ENCODE results near the gene ZNF732. TPM values are rescaled to one million over a fixed set of nuclear protein-coding genes. Genes with fewer than 3 reads are reported as not detected.
A peak's percentile ranks its signal among the peaks of the same experiment; 100 is the strongest.

ZNF732 gene
- total RNA-seq, 1 donor from 2014 or later: 1.3 TPM

GRCh38 chr4:337143-337931, 32.1 kb upstream of the ZNF732 start, which contains the start of gene ZNF141:
Gene ZNF141, plus strand, starts transcription at chr4:337814. Its CDS starts 170 bp downstream, at chr4:337984.
- peak within 1 kb of the TSS; percentile 99 for H3K4me3 Mint-ChIP-seq (ENCODE audit: unreplicated experiment)
- H3K36me3 Mint-ChIP-seq (ENCODE audit: unreplicated experiment): peaks cover 15% of the 10 kb centered on the region
- H3K27ac Mint-ChIP-seq (ENCODE audit: unreplicated experiment): peak within 1 kb of the TSS; percentile 98
- peak; percentile 92 for DNase-seq
- H3K27me3 Mint-ChIP-seq (ENCODE audit: unreplicated experiment): peaks cover 2% of the 10 kb centered on the region
- TF ChIP-seq, protein P1, sequence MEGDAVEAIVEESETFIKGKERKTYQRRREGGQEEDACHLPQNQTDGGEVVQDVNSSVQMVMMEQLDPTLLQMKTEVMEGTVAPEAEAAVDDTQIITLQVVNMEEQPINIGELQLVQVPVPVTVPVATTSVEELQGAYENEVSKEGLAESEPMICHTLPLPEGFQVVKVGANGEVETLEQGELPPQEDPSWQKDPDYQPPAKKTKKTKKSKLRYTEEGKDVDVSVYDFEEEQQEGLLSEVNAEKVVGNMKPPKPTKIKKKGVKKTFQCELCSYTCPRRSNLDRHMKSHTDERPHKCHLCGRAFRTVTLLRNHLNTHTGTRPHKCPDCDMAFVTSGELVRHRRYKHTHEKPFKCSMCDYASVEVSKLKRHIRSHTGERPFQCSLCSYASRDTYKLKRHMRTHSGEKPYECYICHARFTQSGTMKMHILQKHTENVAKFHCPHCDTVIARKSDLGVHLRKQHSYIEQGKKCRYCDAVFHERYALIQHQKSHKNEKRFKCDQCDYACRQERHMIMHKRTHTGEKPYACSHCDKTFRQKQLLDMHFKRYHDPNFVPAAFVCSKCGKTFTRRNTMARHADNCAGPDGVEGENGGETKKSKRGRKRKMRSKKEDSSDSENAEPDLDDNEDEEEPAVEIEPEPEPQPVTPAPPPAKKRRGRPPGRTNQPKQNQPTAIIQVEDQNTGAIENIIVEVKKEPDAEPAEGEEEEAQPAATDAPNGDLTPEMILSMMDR (IDR thresholded peaks at IDR 0.05; ENCODE audit: partially characterized antibody, unreplicated experiment): no peak
- peaks cover 12% of the 10 kb centered on the region for H3K9me3 Mint-ChIP-seq (ENCODE audit: unreplicated experiment)
- H3K4me1 Mint-ChIP-seq (ENCODE audit: low read depth, unreplicated experiment): peaks cover 9% of the 10 kb centered on the region

GRCh38 chr4:336893-337142, 31.5 kb upstream of the ZNF732 start:
- Mint-ChIP-seq H3K4me3 (ENCODE audit: unreplicated experiment) (peak overlapping the region; percentile 99), H3K4me1 (ENCODE audit: low read depth, unreplicated experiment) (peaks cover 9% of the 10 kb centered on the region), H3K27me3 (ENCODE audit: unreplicated experiment) (peaks cover 2% of the 10 kb centered on the region), H3K36me3 (ENCODE audit: unreplicated experiment) (peaks cover 12% of the 10 kb centered on the region), H3K27ac (ENCODE audit: unreplicated experiment) (peak overlapping the region; percentile 98), H3K9me3 (ENCODE audit: unreplicated experiment) (peaks cover 12% of the 10 kb centered on the region)
- TF ChIP-seq, protein P1 (IDR thresholded peaks at IDR 0.05; ENCODE audit: partially characterized antibody, unreplicated experiment): no peak
- no peak for DNase-seq

DNA sequence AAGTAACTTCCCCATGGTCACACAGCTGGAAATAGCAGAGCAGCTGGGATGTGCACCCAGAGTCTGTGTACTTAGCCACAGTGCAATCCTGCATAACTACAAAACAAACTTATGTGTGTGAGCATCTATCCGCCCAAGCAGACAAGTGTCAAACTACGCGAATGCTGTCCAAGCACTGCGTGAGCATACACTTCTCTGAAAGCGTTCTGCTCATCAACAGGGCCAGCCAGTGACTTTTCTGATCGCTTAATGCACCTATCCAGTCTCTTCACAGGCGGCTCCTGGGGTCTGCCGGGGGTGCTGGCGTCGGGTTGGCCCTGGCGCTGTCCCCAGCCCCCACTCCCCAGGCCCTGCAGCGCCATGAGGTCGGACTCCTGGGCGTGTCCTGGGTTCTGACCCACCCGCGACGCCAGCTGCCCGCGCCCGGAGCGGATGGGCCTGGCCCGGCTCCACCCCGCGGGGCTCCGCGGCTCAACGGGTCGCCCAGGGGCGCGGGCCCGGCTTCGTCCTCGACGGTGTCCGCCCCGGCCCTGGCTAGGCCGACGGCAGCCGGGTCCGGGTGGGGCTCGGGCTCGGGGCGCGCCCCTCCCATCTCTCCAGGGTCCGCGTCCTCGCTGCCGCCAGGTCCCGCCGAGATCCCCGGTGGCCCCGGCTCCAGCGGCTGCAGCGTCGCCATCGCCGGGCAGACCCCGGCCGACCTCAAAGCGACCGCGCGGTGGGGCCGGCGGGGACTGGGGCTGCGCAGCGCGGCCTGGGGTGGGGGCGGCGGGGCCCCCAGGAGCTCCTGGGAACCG, 31.0 kb upstream of the ZNF732 start:
- peaks cover 12% of the 10 kb centered on the region for H3K36me3 Mint-ChIP-seq (ENCODE audit: unreplicated experiment)
- TF ChIP-seq, protein P1 (IDR thresholded peaks at IDR 0.05; ENCODE audit: partially characterized antibody, unreplicated experiment): no peak
- H3K9me3 Mint-ChIP-seq (ENCODE audit: unreplicated experiment): peaks cover 12% of the 10 kb centered on the region
- H3K27ac Mint-ChIP-seq (ENCODE audit: unreplicated experiment): peak overlapping the region; percentile 80
- peaks cover 2% of the 10 kb centered on the region for H3K27me3 Mint-ChIP-seq (ENCODE audit: unreplicated experiment)
- peaks cover 9% of the 10 kb centered on the region for H3K4me1 Mint-ChIP-seq (ENCODE audit: low read depth, unreplicated experiment)
- H3K4me3 Mint-ChIP-seq (ENCODE audit: unreplicated experiment): peak overlapping the region; percentile 89
- peak; percentile 47 for DNase-seq

GRCh38 chr4:335515-335914, 30.2 kb upstream of the ZNF732 start:
- H3K9me3 Mint-ChIP-seq (ENCODE audit: unreplicated experiment): peaks cover 12% of the 10 kb centered on the region
- no peak overlapping the region for H3K27ac Mint-ChIP-seq (ENCODE audit: unreplicated experiment)
- H3K36me3 Mint-ChIP-seq (ENCODE audit: unreplicated experiment): peaks cover 10% of the 10 kb centered on the region
- peaks cover 2% of the 10 kb centered on the region for H3K27me3 Mint-ChIP-seq (ENCODE audit: unreplicated experiment)
- TF ChIP-seq, protein P1 (IDR thresholded peaks at IDR 0.05; ENCODE audit: partially characterized antibody, unreplicated experiment): no peak
- peak overlapping the region; percentile 89 for H3K4me3 Mint-ChIP-seq (ENCODE audit: unreplicated experiment)
- H3K4me1 Mint-ChIP-seq (ENCODE audit: low read depth, unreplicated experiment): peaks cover 9% of the 10 kb centered on the region
- DNase-seq: no peak

DNA sequence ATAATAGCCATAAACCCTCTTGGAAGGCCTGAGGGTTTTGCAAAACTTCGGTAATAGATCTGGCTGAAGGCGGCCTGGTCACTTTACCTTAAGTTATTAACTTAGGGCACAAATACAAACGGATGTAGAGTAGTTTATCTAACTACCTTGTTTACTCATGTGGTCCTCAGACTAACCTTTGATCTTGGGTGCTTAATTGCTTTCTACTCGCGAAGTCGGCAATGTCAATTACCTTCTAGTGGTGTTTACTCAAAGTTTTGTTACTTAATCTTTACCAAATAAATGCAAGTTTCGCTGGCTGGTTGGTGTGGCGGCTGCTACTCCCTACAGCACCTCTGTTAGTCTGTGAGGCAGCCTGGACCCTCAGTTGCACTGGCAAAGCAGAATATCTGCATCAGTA, 23.5 kb upstream of the ZNF732 start:
- Mint-ChIP-seq H3K36me3 (ENCODE audit: unreplicated experiment) (peaks cover 14% of the 10 kb centered on the region), H3K4me3 (ENCODE audit: unreplicated experiment) (no peak overlapping the region), H3K27me3 (ENCODE audit: unreplicated experiment) (no peaks in the 10 kb centered on the region), H3K4me1 (ENCODE audit: low read depth, unreplicated experiment) (no peaks in the 10 kb centered on the region), H3K27ac (ENCODE audit: unreplicated experiment) (no peak overlapping the region), H3K9me3 (ENCODE audit: unreplicated experiment) (peaks cover 7% of the 10 kb centered on the region)
- TF ChIP-seq, protein P1 (IDR thresholded peaks at IDR 0.05; ENCODE audit: partially characterized antibody, unreplicated experiment): no peak
- DNase-seq: no peak

Data from glutamatergic neuron (in vitro differentiated cells).